ENCODE measurements around the gene SPATA32.

The SPATA32 gene

GRCh38 chr17:45222996-45223538 lies 38.8 kb downstream of the SPATA32 start:
- TF ChIP-seq CTCF (IDR thresholded peaks at IDR 0.05), result no peak
- peak overlapping the region; percentile 74 for H3K4me3 ChIP-seq
- H3K27ac ChIP-seq, result peak overlapping the region in 1 of 2 donors; percentile 73
- no peak for DNase-seq (ENCODE audit: low spot score)

- DNase-seq (ENCODE audit: low spot score), result peak; percentile 74
- TF ChIP-seq CTCF (IDR thresholded peaks at IDR 0.05), result no peak
Observed at GRCh38 chr17:45222289-45222995, 39.5 kb downstream of the SPATA32 start.

GRCh38 chr17:45222014-45222288 lies 39.9 kb downstream of the SPATA32 start:
- TF ChIP-seq CTCF (IDR thresholded peaks at IDR 0.05), result no peak
- H3K4me3 ChIP-seq, result peak overlapping the region; percentile 74
- peak overlapping the region in 1 of 2 donors; percentile 73 for H3K27ac ChIP-seq
- DNase-seq (ENCODE audit: low spot score), result no peak

More at GRCh38 chr17:45222289-45222995, 39.5 kb downstream of the SPATA32 start:
- peak overlapping the region; percentile 74 for H3K4me3 ChIP-seq
- peak overlapping the region in 1 of 2 donors; percentile 73 for H3K27ac ChIP-seq

GRCh38 chr17:45221081-45222013 lies 40.5 kb downstream of the SPATA32 start, which contains the start of gene FMNL1:
FMNL1 (plus strand) TSS chr17:45221885; CDS start chr17:45222125, 240 bp downstream.
- TF ChIP-seq CTCF (IDR thresholded peaks at IDR 0.05), result no peak
- Histone ChIP-seq H3K4me3 (peak within 1 kb of the TSS; percentile 74), H3K27ac (peak within 1 kb of the TSS in 1 of 2 donors; percentile 73)
- DNase-seq (ENCODE audit: low spot score), result peak; percentile 76

GRCh38 chr17:45220079-45220478 lies 41.8 kb downstream of the SPATA32 start:
- Histone ChIP-seq H3K4me3 (no peak overlapping the region), H3K27ac (no peak overlapping the region)
- TF ChIP-seq CTCF (IDR thresholded peaks at IDR 0.05), result no peak
- no peak for DNase-seq (ENCODE audit: low spot score)

- TF ChIP-seq CTCF (IDR thresholded peaks at IDR 0.05), result peak; percentile 86
Observed at GRCh38 chr17:45218895-45219661, 42.8 kb downstream of the SPATA32 start.

More at GRCh38 chr17:45218895-45219661, 42.8 kb downstream of the SPATA32 start:
- Histone ChIP-seq H3K27ac (peak overlapping the region in 1 of 2 donors; percentile 3), H3K4me3 (no peak overlapping the region)
- DNase-seq (ENCODE audit: low spot score), result no peak
